GM23338 (cell line): Measurements from ENCODE around the gene COPB1. TPM values are rescaled to one million over a fixed set of nuclear protein-coding genes. Genes with fewer than 3 reads are reported as not detected.

ENCODE experiments used
- ATAC-seq: fragments of 200-7000 bp; cut with Tn5 transposase; 3 replicates; pipeline ENCODE4 v1.9.1; 2020
- DNase-seq: peaks from one replicate; pipeline ENCODE4 v3.0.0-alpha.2; 2015; ENCODE audit warnings: low spot score
- H2AFZ ChIP-seq: fragments of 200-600 bp; sonication (generic); 2 replicates; pipeline ENCODE4 v1.8.0; 2016; ENCODE audit warnings: antibody characterized with exemption, mild to moderate bottlenecking, moderate library complexity
- H3F3A ChIP-seq: fragments of 200-600 bp; sonication (generic); replicated peaks from 2 replicates; pipeline ENCODE4 v1.8.0; 2017; ENCODE audit warnings: antibody characterized with exemption, mixed run types, low read depth
- H3K27ac ChIP-seq: fragments of 200-600 bp; sonication (generic); 2 replicates; pipeline ENCODE4 v1.6.1; 2016; ENCODE audit warnings: low read depth
- H3K27me3 ChIP-seq: fragments of 200-600 bp; sonication (generic); 2 replicates; pipeline ENCODE4 v1.8.0; 2016; ENCODE audit warnings: mild to moderate bottlenecking, mixed run types, moderate library complexity; ENCODE audit not compliant: insufficient read depth
- H3K36me3 ChIP-seq: fragments of 200-600 bp; sonication (generic); 2 replicates; pipeline ENCODE4 v1.8.0; 2016; ENCODE audit warnings: mild to moderate bottlenecking; ENCODE audit not compliant: insufficient read depth
- H3K4me1 ChIP-seq: fragments of 200-600 bp; sonication (generic); 2 replicates; pipeline ENCODE4 v1.8.0; 2016; ENCODE audit warnings: mild to moderate bottlenecking, moderate library complexity; ENCODE audit not compliant: insufficient read depth
- H3K4me2 ChIP-seq: fragments of 200-600 bp; sonication (generic); 2 replicates; pipeline ENCODE4 v1.7.1; 2017; ENCODE audit warnings: mixed run types
- H3K4me3 ChIP-seq: fragments of 200-600 bp; sonication (generic); 2 replicates; pipeline ENCODE4 v1.6.1; 2016; ENCODE audit warnings: mixed run types
- H3K79me2 ChIP-seq: fragments of 200-600 bp; sonication (generic); replicated peaks from 2 replicates; pipeline ENCODE4 v1.8.0; 2017; ENCODE audit warnings: mild to moderate bottlenecking; ENCODE audit not compliant: insufficient read depth
- H3K9me2 ChIP-seq: fragments of 200-600 bp; sonication (generic); 2 replicates; pipeline ENCODE4 v1.8.0; 2017; ENCODE audit not compliant: insufficient read depth
- H4K20me1 ChIP-seq: fragments of 200-600 bp; sonication (generic); replicated peaks from 2 replicates; pipeline ENCODE4 v1.8.0; 2017; ENCODE audit warnings: mild to moderate bottlenecking; ENCODE audit not compliant: insufficient read depth
- H3K27ac Mint-ChIP-seq: 2 replicates; pipeline ENCODE4 v1.8.0; 2020; ENCODE audit warnings: inconsistent platforms, mild to moderate bottlenecking, moderate library complexity, mixed read lengths
- H3K27me3 Mint-ChIP-seq: 3 replicates; pipeline ENCODE4 v1.8.0; 2022; ENCODE audit warnings: low read depth, mild to moderate bottlenecking, moderate library complexity, mixed read lengths, inconsistent platforms; ENCODE audit not compliant: insufficient read depth, poor library complexity
- H3K36me3 Mint-ChIP-seq: 3 replicates; pipeline ENCODE4 v1.8.0; 2021; ENCODE audit warnings: low read depth, mild to moderate bottlenecking, inconsistent platforms, moderate library complexity, mixed read lengths
- H3K4me1 Mint-ChIP-seq: 3 replicates; pipeline ENCODE4 v1.8.0; 2020; ENCODE audit warnings: mild to moderate bottlenecking, inconsistent platforms, mixed read lengths
- H3K4me3 Mint-ChIP-seq: 3 replicates; pipeline ENCODE4 v1.8.0; 2021; ENCODE audit warnings: moderate library complexity, mild to moderate bottlenecking, inconsistent platforms, mixed read lengths
- H3K9me3 Mint-ChIP-seq: 3 replicates; pipeline ENCODE4 v1.8.0; 2020; ENCODE audit warnings: moderate library complexity, mild to moderate bottlenecking, inconsistent platforms, mixed read lengths
- EZH2 ChIP-seq: fragments of 200-600 bp; sonication (generic); IDR thresholded peaks from one replicate; pipeline ENCODE4 v1.8.0; 2017; ENCODE audit warnings: antibody characterized with exemption, mild to moderate bottlenecking, low read depth; ENCODE audit not compliant: unreplicated experiment
- JUNB ChIP-seq: IDR thresholded peaks from one replicate; pipeline ENCODE4 v1.6.1; 2016; ENCODE audit warnings: antibody characterized with exemption; ENCODE audit not compliant: unreplicated experiment
- POLR2AphosphoS5 ChIP-seq: IDR thresholded peaks from 2 replicates; pipeline ENCODE4 v1.6.1; 2016; ENCODE audit warnings: antibody characterized with exemption, low read depth
- STAT1 ChIP-seq: IDR thresholded peaks from one replicate; pipeline ENCODE4 v1.6.1; 2016; ENCODE audit warnings: antibody characterized with exemption; ENCODE audit not compliant: unreplicated experiment
- ZNF331 ChIP-seq: fragments of 250-450 bp; sonication (Bioruptor Pico); IDR thresholded peaks from 2 replicates; pipeline ENCODE4 v1.5.0; 2020; ENCODE audit warnings: low read depth, mild to moderate bottlenecking, moderate library complexity
- polyA plus RNA-seq: library from polyadenylated mRNA; unstranded; fragments of >200 nt; fragmentation: Nextera tagmentation; extraction: Ambion mirVana; gene quantifications from 2 replicates; pipeline ENCODE4 v1.2.1, GENCODE V29; 2016
- total RNA-seq: library from RNA; depleted of rRNA; stranded (reverse); fragments of >200 nt; shearing (Covaris generic); gene quantifications from 2 replicates; pipeline ENCODE4 v1.2.3, GENCODE V29; 2014
- TF ChIP-seq, protein P1 (sequence below), 2 experiments: fragments of 200-600 bp in 1 of 2; sonication (generic) in 1 of 2; conservative IDR thresholded peaks; 2 replicates each; pipeline versions ENCODE4 v1.5.1 to v1.6.1; 2016 to 2017; ENCODE audit warnings: antibody characterized with exemption in 2 of 2, low read depth in 2 of 2, mild to moderate bottlenecking in 2 of 2, moderate library complexity in 1 of 2
- TF ChIP-seq, protein P2 (sequence below): fragments of 250-450 bp; sonication (Bioruptor Pico); IDR thresholded peaks from 2 replicates; pipeline ENCODE4 v1.5.0; 2020; ENCODE audit warnings: mild to moderate bottlenecking, moderate library complexity
- TF ChIP-seq, protein P3 (sequence below): IDR thresholded peaks from one replicate; pipeline ENCODE4 v1.6.1; 2018; ENCODE audit warnings: antibody characterized with exemption; ENCODE audit not compliant: unreplicated experiment
- TF ChIP-seq, protein P4 (sequence below): IDR thresholded peaks from 2 replicates; pipeline ENCODE4 v1.6.1; 2016; ENCODE audit warnings: antibody characterized with exemption

Gene COPB1
- total and polyA plus RNA-seq, 2 experiments from 2014 or later, result 42.3 to 104 TPM

DNA sequence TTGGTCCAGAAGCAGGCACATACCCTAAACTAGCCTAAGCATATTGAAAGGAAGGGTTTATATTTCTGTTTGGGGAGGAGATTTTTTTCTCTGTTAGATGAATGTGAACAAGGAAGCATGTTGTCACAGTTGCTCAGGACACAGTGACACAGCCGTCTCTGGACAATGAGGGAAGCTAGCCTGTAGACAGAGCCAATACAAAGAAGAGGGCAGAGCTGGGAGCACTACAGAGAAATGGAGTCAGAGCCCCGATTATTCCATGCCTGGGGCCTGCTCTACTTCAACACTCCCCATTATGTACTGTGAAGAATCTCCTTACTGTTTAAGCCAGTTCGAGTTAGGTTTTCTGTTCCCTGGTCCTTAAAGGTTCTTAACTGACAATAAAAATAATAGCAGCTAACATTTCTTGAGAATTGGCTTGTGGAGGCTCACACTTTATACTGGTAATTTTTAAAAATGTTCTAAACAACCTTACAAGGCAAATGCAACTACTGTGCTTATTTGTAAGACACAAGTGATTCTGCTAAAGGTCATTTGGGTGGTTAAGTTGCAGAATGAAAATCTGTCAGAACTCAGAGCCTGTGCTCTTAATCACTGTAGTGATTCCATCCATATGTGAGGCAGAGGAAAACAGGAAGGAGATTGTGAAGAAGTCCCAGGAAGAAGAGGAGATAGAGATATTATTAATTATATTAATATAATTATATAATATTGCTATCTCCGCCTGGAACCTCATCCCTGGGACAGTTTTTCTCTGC is 81.8 kb downstream of the COPB1 start:
- no peak overlapping the region for H3K4me2 ChIP-seq
- no peak overlapping the region for H3K4me3 Mint-ChIP-seq
- no peak for ATAC-seq
- H3F3A ChIP-seq, result no peaks in the 10 kb centered on the region
- no peaks in the 10 kb centered on the region for H3K79me2 ChIP-seq
- H3K4me1 Mint-ChIP-seq, result peaks cover 31% of the 10 kb centered on the region
- H4K20me1 ChIP-seq, result no peaks in the 10 kb centered on the region
- DNase-seq, result no peak
- H3K4me1 ChIP-seq, result peaks cover 13% of the 10 kb centered on the region
- H2AFZ ChIP-seq, result peak overlapping the region; percentile 61; the same call in 1 of the 2 replicates
- H3K27ac Mint-ChIP-seq, result no peak overlapping the region
- H3K27ac ChIP-seq, result no peak overlapping the region
- no peak overlapping the region for H3K4me3 ChIP-seq
- no peaks in the 10 kb centered on the region for H3K9me3 Mint-ChIP-seq
- no peaks in the 10 kb centered on the region for H3K36me3 Mint-ChIP-seq
- no peaks in the 10 kb centered on the region for H3K27me3 Mint-ChIP-seq
- no peaks in the 10 kb centered on the region for H3K27me3 ChIP-seq
- H3K9me2 ChIP-seq, result no peaks in the 10 kb centered on the region
- TF ChIP-seq ZNF331 (no peak), EZH2 (no peak), STAT1 (no peak), JUNB (no peak), POLR2AphosphoS5 (no peak)
- TF ChIP-seq, protein P1, sequence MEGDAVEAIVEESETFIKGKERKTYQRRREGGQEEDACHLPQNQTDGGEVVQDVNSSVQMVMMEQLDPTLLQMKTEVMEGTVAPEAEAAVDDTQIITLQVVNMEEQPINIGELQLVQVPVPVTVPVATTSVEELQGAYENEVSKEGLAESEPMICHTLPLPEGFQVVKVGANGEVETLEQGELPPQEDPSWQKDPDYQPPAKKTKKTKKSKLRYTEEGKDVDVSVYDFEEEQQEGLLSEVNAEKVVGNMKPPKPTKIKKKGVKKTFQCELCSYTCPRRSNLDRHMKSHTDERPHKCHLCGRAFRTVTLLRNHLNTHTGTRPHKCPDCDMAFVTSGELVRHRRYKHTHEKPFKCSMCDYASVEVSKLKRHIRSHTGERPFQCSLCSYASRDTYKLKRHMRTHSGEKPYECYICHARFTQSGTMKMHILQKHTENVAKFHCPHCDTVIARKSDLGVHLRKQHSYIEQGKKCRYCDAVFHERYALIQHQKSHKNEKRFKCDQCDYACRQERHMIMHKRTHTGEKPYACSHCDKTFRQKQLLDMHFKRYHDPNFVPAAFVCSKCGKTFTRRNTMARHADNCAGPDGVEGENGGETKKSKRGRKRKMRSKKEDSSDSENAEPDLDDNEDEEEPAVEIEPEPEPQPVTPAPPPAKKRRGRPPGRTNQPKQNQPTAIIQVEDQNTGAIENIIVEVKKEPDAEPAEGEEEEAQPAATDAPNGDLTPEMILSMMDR (conservative IDR thresholded peaks at IDR 0.05; ENCODE audit: low read depth in 2 of 2), result no peak
- TF ChIP-seq, protein P2, sequence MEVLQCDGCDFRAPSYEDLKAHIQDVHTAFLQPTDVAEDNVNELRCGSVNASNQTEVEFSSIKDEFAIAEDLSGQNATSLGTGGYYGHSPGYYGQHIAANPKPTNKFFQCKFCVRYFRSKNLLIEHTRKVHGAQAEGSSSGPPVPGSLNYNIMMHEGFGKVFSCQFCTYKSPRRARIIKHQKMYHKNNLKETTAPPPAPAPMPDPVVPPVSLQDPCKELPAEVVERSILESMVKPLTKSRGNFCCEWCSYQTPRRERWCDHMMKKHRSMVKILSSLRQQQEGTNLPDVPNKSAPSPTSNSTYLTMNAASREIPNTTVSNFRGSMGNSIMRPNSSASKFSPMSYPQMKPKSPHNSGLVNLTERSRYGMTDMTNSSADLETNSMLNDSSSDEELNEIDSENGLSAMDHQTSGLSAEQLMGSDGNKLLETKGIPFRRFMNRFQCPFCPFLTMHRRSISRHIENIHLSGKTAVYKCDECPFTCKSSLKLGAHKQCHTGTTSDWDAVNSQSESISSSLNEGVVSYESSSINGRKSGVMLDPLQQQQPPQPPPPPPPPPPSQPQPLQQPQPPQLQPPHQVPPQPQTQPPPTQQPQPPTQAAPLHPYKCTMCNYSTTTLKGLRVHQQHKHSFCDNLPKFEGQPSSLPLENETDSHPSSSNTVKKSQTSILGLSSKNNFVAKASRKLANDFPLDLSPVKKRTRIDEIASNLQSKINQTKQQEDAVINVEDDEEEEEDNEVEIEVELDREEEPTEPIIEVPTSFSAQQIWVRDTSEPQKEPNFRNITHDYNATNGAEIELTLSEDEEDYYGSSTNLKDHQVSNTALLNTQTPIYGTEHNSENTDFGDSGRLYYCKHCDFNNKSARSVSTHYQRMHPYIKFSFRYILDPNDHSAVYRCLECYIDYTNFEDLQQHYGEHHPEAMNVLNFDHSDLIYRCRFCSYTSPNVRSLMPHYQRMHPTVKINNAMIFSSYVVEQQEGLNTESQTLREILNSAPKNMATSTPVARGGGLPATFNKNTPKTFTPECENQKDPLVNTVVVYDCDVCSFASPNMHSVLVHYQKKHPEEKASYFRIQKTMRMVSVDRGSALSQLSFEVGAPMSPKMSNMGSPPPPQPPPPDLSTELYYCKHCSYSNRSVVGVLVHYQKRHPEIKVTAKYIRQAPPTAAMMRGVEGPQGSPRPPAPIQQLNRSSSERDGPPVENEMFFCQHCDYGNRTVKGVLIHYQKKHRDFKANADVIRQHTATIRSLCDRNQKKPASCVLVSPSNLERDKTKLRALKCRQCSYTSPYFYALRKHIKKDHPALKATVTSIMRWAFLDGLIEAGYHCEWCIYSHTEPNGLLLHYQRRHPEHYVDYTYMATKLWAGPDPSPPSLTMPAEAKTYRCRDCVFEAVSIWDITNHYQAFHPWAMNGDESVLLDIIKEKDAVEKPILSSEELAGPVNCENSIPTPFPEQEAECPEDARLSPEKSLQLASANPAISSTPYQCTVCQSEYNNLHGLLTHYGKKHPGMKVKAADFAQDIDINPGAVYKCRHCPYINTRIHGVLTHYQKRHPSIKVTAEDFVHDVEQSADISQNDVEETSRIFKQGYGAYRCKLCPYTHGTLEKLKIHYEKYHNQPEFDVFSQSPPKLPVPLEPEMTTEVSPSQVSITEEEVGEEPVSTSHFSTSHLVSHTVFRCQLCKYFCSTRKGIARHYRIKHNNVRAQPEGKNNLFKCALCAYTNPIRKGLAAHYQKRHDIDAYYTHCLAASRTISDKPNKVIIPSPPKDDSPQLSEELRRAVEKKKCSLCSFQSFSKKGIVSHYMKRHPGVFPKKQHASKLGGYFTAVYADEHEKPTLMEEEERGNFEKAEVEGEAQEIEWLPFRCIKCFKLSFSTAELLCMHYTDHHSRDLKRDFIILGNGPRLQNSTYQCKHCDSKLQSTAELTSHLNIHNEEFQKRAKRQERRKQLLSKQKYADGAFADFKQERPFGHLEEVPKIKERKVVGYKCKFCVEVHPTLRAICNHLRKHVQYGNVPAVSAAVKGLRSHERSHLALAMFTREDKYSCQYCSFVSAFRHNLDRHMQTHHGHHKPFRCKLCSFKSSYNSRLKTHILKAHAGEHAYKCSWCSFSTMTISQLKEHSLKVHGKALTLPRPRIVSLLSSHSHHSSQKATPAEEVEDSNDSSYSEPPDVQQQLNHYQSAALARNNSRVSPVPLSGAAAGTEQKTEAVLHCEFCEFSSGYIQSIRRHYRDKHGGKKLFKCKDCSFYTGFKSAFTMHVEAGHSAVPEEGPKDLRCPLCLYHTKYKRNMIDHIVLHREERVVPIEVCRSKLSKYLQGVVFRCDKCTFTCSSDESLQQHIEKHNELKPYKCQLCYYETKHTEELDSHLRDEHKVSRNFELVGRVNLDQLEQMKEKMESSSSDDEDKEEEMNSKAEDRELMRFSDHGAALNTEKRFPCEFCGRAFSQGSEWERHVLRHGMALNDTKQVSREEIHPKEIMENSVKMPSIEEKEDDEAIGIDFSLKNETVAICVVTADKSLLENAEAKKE (CRISPR knock-in tag), result no peak
- TF ChIP-seq, protein P3, sequence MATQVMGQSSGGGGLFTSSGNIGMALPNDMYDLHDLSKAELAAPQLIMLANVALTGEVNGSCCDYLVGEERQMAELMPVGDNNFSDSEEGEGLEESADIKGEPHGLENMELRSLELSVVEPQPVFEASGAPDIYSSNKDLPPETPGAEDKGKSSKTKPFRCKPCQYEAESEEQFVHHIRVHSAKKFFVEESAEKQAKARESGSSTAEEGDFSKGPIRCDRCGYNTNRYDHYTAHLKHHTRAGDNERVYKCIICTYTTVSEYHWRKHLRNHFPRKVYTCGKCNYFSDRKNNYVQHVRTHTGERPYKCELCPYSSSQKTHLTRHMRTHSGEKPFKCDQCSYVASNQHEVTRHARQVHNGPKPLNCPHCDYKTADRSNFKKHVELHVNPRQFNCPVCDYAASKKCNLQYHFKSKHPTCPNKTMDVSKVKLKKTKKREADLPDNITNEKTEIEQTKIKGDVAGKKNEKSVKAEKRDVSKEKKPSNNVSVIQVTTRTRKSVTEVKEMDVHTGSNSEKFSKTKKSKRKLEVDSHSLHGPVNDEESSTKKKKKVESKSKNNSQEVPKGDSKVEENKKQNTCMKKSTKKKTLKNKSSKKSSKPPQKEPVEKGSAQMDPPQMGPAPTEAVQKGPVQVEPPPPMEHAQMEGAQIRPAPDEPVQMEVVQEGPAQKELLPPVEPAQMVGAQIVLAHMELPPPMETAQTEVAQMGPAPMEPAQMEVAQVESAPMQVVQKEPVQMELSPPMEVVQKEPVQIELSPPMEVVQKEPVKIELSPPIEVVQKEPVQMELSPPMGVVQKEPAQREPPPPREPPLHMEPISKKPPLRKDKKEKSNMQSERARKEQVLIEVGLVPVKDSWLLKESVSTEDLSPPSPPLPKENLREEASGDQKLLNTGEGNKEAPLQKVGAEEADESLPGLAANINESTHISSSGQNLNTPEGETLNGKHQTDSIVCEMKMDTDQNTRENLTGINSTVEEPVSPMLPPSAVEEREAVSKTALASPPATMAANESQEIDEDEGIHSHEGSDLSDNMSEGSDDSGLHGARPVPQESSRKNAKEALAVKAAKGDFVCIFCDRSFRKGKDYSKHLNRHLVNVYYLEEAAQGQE, result no peak
- TF ChIP-seq, protein P4, sequence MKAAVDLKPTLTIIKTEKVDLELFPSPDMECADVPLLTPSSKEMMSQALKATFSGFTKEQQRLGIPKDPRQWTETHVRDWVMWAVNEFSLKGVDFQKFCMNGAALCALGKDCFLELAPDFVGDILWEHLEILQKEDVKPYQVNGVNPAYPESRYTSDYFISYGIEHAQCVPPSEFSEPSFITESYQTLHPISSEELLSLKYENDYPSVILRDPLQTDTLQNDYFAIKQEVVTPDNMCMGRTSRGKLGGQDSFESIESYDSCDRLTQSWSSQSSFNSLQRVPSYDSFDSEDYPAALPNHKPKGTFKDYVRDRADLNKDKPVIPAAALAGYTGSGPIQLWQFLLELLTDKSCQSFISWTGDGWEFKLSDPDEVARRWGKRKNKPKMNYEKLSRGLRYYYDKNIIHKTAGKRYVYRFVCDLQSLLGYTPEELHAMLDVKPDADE, result no peak
- H3K36me3 ChIP-seq, result no peaks in the 10 kb centered on the region
